GM18502 (cell line): ENCODE data around the gene RNU6-8.
A peak's percentile ranks its signal among the peaks of the same experiment; 100 is the strongest.

Source experiments
- ATAC-seq: cut with Tn5 transposase; IDR thresholded peaks from one replicate; pipeline ENCODE4 v1.9.1; 2021; ENCODE audit warnings: mild to moderate bottlenecking; ENCODE audit not compliant: unreplicated experiment, poor library complexity

RNU6-8 gene

GRCh38 chr14:32202998-32203882 is at the start of gene RNU6-8:
Gene RNU6-8, minus strand, starts transcription at chr14:32203269.
- ATAC-seq = peak; percentile 70

DNA sequence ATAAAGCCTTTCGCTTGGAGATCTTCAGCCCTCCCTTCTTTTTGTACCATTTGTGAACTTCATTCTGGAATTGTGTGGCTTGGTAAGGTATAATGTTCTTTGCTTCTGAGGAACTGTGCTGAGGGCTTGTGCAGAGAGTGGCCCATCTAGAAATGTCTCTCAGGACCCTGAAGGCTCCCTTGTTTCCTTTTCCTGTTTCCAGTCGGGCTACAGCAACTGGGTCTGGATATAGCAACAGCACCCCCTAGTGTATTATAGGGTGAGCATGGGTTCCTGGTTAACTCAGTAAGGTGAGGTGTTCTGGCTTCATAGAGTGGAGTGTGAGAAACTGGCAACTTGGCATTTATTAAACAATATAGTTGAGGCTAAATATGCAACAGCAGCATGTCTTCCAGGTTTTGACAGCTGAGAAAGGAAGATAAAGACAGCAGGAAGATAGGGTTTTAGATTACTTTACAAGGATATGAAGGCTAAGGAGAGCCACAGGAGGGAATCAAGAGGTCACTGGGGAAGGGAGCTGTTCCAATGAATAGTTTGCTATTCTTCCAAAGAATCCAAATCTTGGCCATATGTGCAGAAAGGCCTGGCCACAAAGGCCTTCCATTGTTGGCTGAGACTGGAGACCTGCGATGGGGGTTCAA is 49.1 kb upstream of the RNU6-8 start:
- peak; percentile 81 for ATAC-seq

GRCh38 chr14:32251530-32251929 is 48.5 kb upstream of the RNU6-8 start:
- no peak for ATAC-seq

DNA sequence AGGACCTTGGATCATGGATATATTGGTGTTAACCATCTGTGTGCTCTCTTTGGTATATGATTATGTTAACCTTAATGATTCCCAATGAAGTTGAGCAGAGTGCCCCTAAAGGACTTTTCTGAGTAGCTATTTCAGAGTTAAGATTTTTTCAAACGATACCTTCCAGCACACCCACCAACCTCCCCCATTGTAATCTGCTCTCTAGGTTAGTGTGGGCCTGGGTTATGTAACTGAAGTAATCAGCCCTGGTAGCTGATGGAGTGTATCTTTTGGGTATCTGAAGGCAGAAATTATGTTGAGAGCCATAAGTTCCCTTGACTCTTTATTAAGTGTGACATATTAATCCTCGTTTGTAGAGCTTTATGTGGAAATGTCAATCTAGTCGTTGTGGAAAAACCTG is 47.6 kb upstream of the RNU6-8 start:
- no peak for ATAC-seq

DNA sequence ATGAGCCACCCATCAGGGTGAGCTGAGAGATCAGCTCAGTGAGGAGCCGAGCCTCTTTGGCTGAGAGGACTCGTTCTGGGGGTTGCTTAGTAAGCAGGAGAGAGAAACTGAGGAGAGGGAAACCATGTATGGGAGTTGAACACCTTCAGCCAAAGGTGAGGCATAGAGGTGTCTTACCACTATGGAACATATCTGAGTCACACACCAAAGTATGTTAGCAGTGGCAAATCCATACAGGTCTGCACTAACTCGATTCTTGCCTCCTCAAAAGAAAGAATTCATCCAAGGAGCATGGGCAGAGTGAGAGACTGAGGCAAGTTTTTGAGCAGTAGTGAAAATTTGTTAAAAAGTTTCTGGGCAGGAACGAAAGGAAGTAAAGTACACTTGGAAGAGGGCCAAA is 46.7 kb upstream of the RNU6-8 start:
- ATAC-seq = no peak

- no peak for ATAC-seq
Observed at GRCh38 chr14:32249371-32249770, 46.3 kb upstream of the RNU6-8 start.

DNA sequence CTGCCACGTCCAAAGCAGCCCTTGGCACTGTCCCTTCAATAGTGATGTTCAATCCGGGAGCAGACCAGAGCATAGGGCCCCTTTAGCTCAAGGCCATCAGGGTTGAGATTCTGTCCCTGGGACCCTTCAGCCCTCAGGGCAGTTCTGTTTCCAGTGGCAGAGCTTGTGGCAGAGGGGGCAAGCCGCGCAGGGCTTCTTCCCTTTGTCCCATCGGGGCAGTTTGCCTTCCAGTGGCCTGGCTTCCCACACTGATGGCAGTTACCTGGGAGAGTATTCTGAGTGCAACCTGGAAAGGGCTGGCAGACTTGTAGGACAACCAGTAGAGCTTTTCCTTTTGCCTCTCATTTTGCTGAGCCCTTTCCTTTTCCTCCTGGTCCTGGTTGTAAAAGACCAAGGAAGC is 43.7 kb upstream of the RNU6-8 start:
- ATAC-seq = no peak

GRCh38 chr14:32244404-32244803 is 41.3 kb upstream of the RNU6-8 start:
- no peak for ATAC-seq

GRCh38 chr14:32233260-32233659 is 30.2 kb upstream of the RNU6-8 start:
- no peak for ATAC-seq

DNA sequence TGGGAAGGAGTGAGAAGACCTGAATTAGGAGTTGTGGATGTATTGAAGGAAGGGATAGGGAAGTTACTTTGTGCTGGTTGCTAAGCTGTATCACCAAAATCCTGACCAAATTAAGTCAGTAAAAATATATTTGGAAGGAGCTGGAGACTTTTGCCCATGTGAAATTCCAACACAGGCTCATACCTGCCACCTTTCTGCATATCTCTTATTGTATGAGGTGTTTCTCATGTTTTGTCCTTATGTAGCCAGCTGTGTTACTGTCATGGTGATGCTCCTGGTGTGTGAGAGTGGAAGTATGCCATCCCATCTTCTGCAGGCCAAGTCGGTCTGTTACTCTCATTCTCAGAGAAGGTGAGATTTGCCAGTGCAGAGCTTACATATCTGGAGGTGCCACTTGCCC is 29.4 kb upstream of the RNU6-8 start:
- ATAC-seq = no peak

DNA sequence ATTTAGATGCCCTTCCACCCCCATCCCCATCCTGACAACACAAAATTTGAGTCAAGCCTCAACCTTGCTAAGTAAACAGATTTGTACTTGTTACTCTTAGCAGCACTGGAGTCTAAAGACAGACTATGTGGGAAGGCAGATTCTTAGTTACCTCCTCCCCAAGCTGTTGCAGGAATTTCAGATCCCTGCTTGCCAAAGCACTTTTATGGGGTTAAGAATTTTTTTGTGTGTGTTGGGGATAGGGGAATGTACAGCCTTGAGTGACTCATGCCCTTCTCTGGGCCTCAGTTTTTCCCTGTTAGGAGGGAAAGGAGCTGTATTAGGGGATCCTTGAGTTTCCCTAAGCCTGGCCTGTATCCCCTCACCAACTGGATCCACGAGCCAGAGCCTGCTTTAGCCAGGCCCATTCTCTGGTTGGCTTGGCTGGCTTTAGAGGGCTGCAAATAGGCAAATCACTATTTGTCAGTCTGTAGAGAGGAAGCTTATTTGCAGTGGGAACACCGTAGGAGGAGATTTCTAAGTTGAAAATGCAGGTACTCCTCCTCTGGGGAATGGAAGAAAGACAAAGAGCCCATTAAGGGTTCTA is 27.7 kb upstream of the RNU6-8 start:
- no peak for ATAC-seq

- ATAC-seq = no peak
Observed at GRCh38 chr14:32230181-32230580, 27.1 kb upstream of the RNU6-8 start.

- ATAC-seq = no peak
Observed at GRCh38 chr14:32226056-32226455, 23.0 kb upstream of the RNU6-8 start.

- no peak for ATAC-seq
Observed at GRCh38 chr14:32225378-32225920, 22.4 kb upstream of the RNU6-8 start.

GRCh38 chr14:32224737-32225377 is 21.8 kb upstream of the RNU6-8 start:
- peak; percentile 46 for ATAC-seq

DNA sequence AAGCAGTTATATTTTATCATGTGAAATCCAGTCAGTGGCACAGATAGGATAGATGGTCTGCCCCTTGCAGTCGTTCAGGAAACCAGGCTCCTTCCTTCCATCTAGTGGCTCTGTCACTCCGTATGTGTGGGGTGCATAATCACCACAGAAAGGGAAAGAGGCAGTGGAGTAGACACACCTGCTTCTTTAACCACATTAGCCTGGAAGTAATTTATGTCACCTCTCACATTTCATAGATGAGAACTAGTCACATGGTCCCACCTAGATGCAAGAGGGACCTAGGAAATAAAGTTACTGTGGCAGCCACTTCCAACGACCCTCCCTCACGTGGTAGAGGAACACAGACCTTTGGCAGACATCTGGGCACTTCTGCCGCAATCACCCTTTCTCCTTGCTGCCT is 14.2 kb upstream of the RNU6-8 start:
- ATAC-seq = no peak

DNA sequence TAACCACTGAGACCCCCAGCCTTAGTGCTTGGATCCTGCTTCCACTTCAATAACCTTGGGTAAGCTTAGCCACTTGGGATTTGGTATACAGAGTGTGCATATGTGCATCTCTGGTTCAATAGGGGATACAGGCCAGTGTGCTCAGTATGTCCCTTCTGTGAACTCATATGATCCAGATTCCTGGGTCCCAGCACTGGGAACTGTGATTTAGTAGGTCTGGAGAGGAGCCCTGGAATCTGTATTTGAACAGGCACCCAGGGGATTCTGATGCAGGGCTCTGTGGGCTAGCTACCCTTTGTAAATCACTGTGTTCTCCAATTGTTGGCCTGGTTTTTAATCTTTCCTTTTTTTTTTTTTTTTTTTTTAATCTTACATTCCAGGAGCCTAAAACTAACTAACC is 9.8 kb upstream of the RNU6-8 start:
- ATAC-seq = no peak

- ATAC-seq = no peak
Observed at GRCh38 chr14:32211068-32211404, 8.0 kb upstream of the RNU6-8 start.

- no peak for ATAC-seq
Observed at GRCh38 chr14:32209471-32209870, 6.4 kb upstream of the RNU6-8 start.

- ATAC-seq = no peak
Observed at GRCh38 chr14:32208490-32208889, 5.4 kb upstream of the RNU6-8 start.

GRCh38 chr14:32206552-32206951 is 3.5 kb upstream of the RNU6-8 start:
- no peak for ATAC-seq
